Liver (tissue), 3 donors: ENCODE measurements around the gene CDC42EP1.

ENCODE experiments used
- CTCF ChIP-seq: fragments of 150-350 bp; IDR thresholded peaks from 2 replicates; pipeline ENCODE4 v1.5.1; 2017; ENCODE audit warnings: improper control_type of control experiment, low read depth, low read length; ENCODE audit not compliant: missing input control
- HNF4A ChIP-seq, 2 donors: conservative IDR thresholded peaks; 2 replicates each; pipeline ENCODE4 v1.6.1; 2016; ENCODE audit warnings: antibody characterized with exemption in 2 of 2, mild to moderate bottlenecking in 2 of 2
- RAD21 ChIP-seq, 2 donors: IDR thresholded peaks; 2 replicates each; pipeline ENCODE4 v1.6.1; 2016; ENCODE audit warnings: antibody characterized with exemption in 2 of 2, mild to moderate bottlenecking in 2 of 2
- REST ChIP-seq: IDR thresholded peaks from 2 replicates; pipeline ENCODE4 v1.6.1; 2016; ENCODE audit warnings: antibody characterized with exemption, mild to moderate bottlenecking
- SP1 ChIP-seq: IDR thresholded peaks from 2 replicates; pipeline ENCODE4 v1.6.1; 2018; ENCODE audit warnings: antibody characterized with exemption, mild to moderate bottlenecking
- TAF1 ChIP-seq: conservative IDR thresholded peaks from 2 replicates; pipeline ENCODE4 v1.6.1; 2016; ENCODE audit warnings: antibody characterized with exemption, mild to moderate bottlenecking
- YY1 ChIP-seq: IDR thresholded peaks from 2 replicates; pipeline ENCODE4 v1.6.1; 2016; ENCODE audit warnings: antibody characterized with exemption, mild to moderate bottlenecking
- TF ChIP-seq, protein P1 (sequence below): IDR thresholded peaks from 2 replicates; pipeline ENCODE4 v1.6.1; 2016; ENCODE audit warnings: antibody characterized with exemption
- donor health status: healthy.
- donor health status: healthy.

DNA sequence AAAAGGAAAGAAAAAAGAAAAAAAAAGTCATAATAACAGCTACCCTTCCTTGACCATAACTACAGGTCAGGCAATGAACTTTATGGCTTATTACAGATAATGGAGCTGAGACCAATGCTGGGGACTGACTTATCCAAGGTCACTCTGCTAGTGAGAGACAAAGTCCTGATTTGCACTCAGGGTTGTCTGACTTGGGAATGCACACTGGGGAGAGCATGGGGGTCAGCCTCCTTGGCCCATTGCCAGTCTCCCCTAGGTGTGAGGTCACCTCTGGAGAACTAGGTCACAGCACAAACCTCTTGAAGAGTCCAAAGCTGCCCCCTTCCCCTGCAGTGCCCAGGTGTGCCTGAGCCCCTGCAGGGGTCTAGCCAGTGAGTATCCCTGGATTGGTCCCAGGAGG lies 5.3 kb upstream of the CDC42EP1 start:
- TF ChIP-seq CTCF (no peak), SP1 (no peak), YY1 (no peak), TAF1 (no peak), REST (no peak), HNF4A (conservative IDR thresholded peaks at IDR 0.05) (no peak), RAD21 (IDR thresholded peaks at IDR 0.05) (no peak)
- TF ChIP-seq, protein P1, sequence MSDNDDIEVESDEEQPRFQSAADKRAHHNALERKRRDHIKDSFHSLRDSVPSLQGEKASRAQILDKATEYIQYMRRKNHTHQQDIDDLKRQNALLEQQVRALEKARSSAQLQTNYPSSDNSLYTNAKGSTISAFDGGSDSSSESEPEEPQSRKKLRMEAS, result no peak
